ENCODE measurements around the gene CNTN5.
"Not testable (repeated sequence)": the region's sequence is repeated elsewhere in the genome, so short reads cannot be mapped to it uniquely, and the experiment has no call there.

Gene CNTN5

DNA sequence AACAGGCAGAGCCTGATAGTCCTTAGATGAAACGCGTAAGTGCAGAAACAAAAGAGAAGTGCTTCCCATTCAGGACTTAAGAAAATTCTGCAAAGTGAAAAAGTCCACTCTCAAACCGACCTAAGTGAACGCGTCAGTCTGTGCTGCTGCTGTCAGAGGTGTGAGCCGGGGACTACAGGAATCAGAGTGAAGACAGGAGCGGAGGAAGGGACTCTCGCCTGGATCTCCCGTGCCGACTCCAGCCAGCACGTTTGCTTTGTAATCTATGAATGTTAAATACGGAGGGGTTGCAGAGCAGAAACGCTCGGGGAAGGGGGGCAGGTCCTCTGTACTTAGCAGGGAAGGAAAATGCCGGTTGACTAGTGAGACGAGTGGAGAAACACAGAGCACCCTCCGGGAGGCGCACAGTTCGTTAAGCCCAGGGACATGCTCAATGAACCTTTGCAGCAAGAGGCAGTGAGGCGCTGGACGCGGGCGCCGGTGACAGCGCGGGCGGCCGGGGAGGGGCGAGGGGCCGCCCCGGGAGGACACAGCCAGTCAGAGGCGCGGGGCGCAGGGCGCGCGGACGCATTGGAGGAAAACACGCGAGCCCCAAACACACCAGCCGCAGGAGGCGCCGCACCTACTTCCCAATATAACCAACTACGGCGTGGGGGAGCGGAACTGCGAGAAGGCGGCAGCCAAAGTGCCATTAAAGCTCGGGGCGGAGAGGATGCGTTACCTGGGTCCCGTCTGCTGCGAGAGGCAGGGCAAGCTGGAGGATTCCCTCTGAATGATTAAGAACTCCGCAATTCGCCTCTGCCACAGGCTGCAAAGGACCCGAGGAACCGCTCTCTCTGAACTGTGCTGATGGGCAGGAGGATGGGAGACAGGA, at the start of gene CNTN5:
TSS of gene CNTN5 (plus strand) at position 598 of the 874 bp plus-strand sequence.
- DNase-seq: peak; percentile 82

DNA sequence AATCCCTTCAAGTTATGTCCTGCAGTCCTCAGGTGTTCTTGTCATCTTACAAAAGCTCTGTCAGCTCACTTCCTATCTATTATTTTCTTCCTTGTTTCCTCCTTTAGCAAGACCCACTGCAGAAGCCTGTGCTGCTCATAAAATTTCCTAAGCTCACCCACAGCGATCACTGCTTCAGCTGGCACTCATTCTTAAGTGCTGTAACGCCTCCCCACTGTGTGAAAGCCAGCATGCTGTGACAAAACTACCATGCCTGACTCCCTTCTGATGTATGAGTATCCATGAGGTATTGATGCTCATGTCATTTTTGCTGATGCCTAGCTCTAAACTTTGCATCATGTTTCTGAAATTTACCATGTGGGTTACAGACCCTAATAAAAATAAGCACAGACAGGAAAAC, 41.5 kb upstream of the CNTN5 start:
- peak; percentile 44 for DNase-seq

DNA sequence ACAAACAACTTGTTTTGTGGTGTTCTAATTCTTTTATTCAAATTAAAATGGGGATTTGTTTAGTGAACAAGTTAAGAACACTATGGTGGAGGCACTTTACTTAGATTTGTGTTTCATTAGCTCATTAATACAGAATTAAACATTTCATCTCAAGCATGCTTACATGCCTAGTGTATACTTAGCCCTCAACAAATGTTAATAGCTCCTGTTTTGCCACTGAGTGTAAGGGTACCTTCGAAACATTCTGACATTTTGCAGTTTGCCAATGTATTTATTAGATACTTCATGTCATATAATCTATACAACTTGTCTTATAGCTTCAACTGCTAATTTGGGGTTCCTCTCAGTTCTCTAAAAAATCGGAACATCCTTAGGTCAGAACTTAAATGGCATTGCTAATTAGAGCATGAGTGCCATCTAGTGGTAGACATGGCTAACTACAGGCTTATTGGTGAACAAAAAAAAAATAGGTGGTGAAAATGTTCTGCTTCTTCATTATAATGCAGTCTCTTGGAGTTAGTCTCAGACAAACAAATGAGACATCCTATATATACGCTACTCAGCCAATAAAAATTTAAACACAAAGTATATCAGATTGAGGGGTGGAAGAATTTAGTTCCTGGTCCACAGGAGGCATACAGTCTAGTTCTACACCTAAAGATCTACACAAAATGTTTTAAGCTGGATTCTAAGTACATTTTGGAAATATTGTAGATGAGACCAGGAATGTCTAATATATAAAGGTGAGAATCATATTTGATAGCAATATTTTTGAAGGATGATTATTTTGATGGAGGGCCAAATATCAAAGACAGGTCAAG, 4.9 kb upstream of the CNTN5 start:
- DNase-seq: peak; percentile 49

DNA sequence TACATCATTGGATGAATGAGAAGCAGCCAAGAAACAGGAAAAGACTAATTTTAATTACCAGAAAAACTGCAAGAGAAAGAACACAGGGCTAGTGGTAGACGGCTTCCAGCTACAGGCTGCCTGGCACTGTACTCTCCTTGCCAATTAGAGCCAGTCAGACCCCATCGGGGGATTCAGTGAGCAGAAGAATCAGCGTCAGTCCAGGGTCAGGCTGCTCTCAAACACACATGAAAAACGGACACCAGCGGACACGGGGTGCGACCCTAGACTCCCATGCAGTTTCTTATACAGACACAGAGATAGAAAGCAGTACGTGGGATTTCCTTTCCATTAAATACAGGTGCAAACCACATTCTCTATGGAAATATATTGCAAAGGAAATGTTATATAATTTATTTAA, 1.1 kb upstream of the CNTN5 start:
- DNase-seq: no peak

DNA sequence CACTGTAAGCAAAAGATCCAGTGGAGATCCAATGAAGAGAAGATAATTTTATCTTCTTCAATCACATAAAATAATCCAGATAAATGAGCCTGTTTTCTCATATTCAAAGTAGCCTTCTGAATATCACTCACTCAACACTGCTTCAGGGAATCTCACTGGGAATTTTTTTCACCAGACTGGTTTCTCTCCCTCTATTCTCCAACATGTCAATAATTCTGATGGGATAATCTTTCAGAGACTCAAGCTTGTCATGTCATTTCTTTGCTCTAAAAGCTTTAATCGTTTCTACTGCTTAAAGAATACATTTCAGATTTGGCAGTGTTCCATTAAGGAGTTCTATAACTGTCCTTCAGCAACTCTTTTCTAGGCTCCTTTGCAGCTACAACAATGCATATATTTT, 16.3 kb downstream of the CNTN5 start:
- DNase-seq: no peak

DNA sequence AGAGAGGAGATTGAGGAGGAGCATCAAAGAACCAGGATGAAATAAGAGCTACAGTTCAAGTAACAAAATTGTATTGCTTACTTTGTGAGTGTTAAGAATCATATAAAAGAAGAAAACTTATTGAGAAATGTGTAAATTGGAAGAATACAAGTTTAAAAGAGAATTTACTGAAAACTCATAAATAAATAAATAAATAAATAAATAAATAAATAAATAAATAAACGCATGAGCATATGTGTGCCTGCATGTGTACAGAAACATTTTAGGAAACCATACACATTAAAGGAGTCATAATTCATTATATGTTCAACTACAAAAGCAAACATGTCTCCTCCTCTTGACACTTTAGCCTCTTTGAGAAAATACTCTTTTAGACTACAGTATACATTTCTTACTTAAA, 42.6 kb downstream of the CNTN5 start:
- no peak for DNase-seq

DNA sequence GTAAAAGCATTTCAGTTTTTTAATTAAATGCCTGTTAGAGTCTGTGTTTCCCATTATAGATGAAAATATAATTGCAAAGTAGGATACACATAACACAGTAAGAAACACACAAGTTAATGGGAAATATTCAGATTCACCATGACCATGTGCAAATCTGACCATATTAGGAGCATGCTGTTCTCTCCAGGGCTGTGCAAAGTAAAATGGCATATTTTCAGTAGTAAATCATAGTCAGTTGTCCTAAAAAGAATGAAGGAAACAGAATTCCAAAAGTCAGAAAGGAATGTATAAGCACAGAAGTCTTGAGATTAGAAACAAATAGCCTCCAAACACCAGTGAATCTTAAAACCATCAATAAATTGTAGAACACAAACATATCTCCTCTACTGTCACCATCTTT, 44.4 kb downstream of the CNTN5 start:
- DNase-seq: no peak

DNA sequence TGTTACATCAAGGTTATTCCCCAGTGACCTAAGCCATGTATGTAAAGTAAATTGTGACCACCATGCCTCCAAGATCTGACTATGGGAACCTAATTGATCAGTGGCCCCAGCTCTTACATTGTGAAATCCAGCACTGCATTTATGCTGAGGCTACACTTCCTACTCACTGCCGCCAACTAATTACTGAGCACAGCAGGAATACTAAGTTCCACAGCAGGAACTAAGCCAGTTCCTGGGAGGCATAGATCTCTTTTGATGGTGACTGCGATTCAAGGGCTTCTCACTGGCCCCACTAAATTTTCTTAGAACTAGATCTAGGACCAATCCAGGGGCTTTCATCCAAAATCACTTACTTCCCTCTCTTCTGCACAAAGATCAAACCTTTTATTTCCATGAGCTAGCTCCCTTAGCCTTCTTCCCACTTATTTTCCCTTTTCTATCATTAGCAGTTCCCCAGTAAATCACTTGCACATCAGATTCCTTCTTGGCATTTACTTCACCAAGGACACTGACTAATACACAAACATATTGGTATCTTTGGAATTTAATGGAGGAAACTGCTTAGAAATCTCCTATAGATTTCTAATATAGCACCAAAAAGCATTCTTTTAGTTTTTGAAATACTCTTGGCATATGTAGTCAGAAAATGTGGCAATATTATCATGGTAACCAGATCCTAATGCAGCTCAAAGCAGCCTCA, 46.0 kb downstream of the CNTN5 start:
- DNase-seq: peak; percentile 5

DNA sequence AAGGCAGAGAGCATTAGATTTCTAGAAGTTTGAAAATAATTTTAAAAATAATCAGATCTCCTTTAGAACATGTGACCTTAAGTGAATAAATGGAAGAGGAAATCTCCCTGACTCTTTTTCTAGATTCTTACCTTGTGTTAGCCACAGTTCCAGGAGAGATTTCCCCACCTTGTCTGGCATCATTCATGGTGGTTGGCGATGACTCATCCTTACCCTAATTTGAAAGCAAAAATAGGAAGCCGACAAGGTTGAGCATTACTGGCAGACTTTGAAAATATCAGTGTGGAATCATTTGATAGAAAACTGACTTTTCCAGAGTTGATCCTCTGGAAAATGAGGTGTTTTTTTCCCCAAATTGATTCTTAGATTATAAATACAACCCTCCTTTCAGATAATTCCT, 48.1 kb downstream of the CNTN5 start:
- no peak for DNase-seq

DNA sequence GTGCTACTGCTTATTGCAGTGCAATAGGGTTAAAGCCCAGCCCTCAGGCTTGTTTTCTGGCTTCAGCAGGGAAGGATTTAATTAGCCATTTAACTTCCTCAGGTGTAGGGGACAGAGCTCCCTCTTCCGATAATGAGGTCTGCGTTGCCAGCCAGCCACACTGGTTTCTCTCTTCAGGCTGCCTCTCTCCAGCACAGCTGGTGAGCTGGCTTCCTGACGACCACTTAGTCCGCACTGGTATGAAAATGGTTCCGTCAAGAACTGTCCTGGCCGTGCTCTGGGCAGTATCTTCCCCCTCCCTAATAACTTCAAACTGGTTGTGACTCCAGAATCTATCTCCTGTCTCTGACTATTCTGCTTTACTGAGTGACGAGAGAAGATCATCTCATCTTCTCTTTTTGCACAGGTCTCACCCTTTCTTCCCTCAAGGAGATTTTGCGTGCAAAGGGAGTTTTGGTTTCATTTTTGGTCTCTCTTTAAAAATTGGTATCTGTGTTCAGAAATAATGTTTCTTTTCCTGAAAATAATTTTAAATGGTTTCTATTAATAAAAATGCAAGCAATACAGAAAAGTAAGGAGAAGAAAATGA, 49.2 kb downstream of the CNTN5 start:
- peak; percentile 76 for DNase-seq

DNA sequence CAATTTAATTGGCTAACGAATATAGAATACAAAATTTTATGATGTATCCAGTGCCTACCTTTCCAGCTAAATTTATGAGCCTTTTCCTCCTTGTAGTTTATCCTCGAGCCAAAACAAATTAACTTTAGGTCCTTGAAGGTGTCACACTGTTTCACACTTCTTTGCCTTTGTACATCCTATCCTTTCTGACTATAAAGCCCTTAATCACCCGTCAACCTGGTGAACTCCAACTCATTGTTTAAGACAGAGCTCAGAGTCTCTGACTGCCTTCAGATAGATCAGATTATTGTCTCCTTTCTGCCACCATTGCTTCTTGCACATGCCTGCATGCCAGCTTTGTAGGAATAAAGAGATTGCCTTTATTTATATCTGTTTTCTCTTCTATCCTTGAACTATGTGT, 58.8 kb downstream of the CNTN5 start:
- DNase-seq: no peak

DNA sequence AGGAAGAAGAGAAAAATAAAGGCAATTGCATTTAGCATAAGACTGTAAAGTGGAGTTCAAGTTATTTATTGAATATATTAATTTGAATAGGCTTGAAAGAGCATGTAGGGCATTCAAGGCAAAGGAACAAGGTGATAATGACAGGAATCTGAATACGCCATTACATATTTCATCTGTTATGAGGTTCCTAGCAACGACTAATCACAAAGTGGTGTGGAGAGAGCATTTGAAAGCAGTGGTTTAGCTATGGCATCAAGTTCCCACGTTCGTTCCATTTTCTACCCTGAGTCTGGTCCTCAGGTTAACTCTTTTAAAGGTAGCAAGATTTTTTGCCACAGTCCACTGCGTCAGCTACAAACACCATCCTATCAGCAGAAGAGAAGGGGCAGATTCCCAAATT, 59.4 kb downstream of the CNTN5 start:
- no peak for DNase-seq

DNA sequence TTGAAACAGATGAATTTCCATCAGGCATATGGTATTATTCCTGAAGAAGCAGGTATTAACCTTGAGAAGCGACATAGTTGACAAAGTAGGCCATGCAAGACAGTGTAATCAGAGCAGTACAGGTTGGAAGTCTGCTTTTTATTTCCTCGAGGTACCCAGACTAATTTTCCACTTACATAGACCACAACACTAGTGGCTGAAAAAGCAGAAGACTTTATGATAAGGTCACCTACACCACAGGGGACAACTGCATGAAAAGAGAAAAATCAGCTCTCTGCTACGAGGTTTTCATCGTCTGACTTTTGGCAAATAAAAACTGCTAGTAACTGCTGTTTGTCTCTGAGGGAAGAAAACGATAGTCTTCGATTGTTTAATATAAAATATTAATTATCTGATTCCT, 77.5 kb downstream of the CNTN5 start:
- DNase-seq: no peak

DNA sequence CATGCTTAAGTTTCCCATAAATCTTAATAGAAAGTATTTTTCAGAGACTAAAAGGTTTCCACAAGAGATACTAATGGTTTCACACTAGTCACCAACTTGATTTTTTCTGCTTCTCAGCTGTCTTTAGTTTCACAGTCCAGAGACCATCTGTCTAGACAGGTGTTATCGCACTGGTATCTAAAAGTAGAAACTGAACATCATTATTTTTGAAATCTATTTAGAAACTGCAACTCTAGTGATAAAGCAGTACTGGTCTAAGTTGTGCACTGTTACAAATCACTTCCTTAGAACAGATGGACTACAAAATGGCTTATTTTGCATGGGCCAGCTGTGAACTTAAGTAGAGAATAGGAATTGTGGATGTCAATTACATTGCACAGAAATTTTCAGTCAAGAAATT, 78.0 kb downstream of the CNTN5 start:
- no peak for DNase-seq

DNA sequence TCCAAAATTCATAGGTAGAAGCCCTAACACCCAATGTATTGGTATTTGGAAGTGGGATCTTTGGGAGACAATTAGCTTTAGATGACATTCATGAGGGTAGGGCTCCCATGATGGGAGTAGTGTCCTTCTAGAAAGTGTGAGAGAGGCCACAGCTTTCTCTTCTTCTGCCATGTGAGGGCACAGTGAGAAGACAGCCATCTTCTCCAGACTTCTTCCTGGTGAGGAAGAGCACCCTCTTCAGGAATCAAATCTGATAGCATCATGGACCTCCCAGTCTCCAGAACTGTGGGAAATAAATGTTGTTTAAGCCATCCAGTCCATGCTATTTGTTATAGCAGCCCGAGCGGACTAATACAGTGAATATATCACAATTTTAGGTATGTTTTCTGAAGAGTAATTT, 96.9 kb downstream of the CNTN5 start:
- no peak for DNase-seq

DNA sequence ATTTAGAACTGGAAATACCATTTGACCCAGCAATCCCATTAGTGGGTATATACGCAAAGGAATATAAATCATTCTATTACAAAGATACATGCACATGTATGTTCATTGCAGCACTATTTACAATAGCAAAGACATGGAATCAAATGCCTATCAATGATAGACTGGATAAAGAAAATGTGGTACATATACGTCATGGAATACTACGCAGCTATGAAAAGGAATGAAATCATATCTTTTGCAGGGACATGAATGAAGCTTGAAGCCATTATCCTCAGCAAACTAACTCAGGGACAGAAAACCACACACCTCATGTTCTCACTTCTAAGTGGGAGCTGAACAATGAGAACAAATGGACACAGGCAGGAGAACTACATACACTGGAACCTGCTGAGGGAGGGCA, 113.1 kb downstream of the CNTN5 start:
- DNase-seq: not testable (repeated sequence)

DNA sequence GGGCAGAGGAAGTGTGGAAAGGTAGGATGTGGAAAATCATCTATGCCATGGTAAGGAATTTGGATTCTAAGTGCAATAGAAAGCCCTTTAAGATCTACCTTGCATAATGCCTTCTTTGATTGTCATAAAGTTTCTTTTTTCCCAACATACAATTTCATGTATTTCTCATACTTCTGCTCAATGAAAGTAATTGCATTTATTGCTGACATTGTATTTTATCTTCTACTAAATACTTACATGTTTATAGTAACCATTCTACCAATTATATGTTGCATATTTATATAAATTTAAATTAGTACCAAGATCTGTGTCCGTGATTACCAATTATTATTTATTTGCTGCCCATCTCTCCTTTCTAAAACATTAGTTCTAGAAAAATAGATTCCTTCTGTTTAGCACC, 114.8 kb downstream of the CNTN5 start:
- DNase-seq: no peak

DNA sequence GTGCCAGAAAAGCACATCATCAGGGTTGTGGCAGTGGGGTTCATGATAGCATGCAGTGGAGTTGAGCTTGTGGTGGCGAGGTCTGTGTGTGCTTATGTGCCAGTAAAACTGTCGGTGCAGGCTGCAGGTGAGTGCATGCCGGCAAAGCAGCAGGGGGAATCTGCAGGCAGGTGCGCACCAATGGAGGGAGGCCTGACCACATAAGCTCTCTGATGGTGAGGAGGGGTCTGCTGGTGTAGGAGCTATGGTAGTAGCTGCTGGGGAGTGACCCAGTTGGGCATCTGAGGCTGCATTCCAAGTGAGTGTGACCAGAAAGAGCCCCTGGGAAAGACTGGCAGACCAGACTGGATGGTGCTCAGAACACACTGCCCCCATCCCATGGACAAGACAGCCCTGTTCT, 121.5 kb downstream of the CNTN5 start:
- no peak for DNase-seq

DNA sequence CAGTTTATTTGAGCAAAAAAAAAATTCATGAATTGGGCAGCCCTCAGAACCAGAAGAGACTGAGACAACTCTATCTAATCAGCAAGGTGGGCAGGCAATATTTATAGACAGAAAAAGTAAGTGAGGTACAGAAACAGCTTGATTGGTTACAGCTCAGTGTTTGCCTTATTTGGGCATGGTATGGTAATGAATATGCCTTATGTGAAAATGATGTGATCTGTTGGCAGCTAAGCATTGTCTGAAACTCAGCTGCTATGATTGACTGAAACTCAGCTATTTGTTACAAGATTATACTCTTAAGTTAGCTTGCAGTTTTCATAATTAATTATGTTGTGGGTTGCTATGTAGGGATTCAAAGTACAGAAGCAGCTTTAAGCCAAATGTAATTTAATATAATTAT, 127.6 kb downstream of the CNTN5 start:
- no peak for DNase-seq

DNA sequence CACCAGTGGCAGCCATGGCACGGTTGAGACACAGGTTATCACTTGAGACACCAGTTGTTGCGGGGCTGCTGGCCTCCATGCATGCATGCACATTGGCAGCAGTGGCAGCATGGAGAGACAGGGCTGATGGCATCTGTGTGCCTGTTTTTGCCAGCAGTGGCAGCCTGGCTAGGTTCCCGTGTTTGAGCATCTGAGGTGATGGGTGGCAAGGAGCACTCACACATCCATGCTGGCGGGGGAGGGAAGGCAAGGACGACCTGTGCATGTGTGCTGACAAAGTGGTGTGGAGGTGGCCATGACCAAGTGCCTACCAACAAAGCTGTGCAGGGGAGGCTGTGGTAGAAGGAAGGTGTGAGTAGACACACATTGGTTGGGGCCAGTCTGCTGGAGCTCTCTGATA, 133.5 kb downstream of the CNTN5 start:
- DNase-seq: no peak

DNA sequence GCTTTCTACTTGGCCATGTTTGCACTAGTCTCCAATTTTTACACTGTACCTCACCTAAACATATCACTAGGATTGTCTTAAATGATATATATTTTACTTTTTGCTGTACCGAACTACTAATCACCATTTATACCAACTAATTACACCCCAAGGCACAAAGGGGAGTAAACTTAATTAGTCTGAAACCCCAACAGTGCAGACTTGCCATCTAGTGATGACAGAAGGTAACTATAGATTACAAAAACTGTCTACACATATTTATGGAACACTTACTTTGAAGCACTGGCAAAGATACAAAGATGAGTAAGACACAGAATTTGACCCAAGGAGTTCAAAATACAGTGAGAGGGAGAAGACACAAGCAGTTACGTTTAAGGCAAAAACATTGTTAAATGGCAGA, 139.7 kb downstream of the CNTN5 start:
- DNase-seq: no peak

DNA sequence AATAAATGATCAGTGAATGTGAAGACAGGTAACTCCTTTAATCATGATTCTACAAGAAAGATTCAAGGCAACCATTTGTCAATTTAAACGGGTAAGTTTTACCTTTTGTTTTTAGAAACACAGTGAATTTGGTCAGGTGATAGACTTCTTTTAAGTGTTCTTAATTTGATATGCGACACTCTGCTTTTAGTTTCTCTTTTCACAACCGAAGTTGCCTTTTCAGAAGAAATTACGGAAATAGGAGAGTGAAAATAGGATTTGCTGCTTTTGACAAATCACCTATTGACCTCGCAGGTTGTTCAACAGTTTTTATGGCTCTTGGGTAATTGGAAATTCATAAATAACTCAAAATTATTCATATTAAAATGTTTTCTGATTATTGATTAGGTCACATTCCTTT, 142.1 kb downstream of the CNTN5 start:
- no peak for DNase-seq

DNA sequence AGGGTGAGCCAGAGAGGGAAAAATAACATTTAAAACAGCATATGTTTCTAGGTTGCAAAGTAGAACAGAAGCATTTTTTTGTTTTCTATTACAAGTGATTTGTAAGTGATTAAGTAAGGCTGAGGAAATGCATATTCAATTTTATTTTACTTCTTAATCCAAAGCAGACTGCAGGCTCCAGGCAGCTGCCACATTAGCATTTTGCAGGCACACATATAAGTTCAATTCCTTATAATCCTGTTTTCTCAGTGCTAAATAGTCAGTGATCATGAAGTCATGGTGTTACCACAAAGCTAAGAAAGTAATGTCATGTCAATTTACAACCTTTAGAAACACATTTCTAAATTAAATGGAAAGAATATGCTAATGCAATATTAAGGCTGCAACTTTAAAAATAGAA, 149.8 kb downstream of the CNTN5 start:
- no peak for DNase-seq

All from NCI-H1417 treated with DMSO at 0.1 percent for 48 hours (cell line).